OCI-M1 (cell line): ENCODE measurements around the gene FXYD6.

ENCODE experiments used
- DNase-seq: peaks from one replicate; lab custom pipeline; 2025; lab: John Stamatoyannopoulos, UW

Gene FXYD6

DNA sequence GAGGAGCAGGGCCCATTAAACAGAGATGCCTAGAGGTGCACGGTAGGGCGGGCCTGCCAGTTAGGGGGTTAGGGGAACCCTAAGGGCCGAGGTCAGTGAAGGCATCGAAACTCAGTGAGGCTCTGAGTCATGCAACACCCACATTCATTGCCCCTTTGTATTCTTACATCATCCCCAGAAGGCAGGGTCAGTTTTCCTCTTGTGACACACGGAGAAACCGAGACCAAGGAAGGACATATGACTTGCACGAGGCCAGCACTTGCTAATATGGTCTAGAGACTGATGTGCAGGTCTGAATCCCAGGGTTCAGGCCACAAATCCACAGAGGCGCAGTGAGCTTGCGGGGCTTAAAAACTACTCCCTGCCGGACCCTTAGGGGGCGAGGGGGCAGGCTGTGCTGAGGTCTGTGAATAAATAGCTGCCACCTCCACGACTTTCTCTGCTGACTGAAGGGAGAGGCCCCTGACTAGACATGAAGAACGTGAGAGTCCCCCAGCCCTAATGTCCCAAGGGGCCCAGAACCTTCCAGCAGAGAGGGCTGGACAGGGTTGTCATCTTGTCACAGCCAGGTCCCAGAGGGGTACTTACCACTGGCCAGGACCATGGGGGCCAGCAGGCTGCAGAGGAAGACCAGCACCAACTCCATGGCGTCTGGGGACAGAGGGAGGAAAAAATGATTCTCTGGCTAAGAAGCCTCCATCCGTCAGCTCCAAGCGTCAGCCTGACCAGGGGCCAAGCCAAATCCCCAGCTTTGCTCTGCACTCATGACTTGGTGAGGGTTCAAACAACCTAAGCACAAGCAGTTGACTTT, 34.1 kb downstream of the FXYD6 start:
- DNase-seq, result peak; percentile 22

DNA sequence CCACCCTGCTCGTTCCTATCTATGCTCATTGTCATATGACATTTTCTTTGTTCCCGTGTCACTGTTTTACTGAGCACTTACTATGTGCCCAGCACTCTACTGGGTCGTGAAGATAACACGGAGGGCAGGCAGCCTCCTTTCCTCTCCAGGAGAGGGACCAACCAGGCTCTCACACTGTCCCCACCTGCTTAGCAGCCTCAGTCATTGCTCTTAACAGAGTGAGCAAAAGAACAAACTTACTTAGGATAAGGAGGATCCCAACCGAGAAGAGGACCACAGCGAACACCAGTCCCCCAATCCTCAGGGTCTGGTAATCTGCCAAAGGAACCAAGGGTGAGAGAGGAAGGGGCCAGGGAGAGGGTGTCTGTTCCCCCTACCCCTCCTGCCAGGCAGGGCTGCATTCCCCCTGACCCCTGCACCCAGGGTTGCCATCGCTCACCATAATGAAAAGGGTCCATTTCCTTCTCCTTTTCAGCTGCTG, 34.9 kb downstream of the FXYD6 start:
- no peak for DNase-seq

DNA sequence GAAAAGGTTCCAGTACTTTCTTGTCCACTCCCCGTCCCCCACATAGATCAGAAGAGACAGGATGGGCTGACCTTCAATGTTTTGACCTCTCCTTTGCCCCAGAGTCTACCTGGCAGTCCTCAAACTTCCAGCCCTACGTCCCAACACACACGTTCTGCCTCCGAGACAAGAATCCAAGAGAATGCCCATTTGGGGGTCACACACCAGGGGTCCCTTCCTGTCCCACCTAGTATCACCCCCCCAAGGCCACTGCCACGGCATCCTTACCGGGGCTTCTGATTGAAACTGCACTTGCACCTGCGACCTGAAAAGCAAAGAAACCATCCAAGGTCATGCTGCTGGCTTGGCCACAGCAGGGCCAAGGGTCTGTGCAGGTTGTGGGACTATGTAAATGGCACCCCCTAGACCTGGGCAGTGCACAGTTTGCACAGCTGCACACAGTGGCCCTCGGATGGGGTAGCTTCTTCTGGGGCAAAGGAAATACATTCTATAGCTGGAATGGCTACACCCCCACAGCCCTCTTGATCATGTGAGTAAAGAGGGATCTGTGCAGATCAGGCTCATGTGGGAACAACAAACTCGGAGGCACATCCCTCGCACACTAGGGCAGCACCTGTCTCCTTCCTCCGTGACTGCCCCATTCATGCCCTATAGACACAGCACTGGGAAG, 35.4 kb downstream of the FXYD6 start:
- DNase-seq, result no peak

DNA sequence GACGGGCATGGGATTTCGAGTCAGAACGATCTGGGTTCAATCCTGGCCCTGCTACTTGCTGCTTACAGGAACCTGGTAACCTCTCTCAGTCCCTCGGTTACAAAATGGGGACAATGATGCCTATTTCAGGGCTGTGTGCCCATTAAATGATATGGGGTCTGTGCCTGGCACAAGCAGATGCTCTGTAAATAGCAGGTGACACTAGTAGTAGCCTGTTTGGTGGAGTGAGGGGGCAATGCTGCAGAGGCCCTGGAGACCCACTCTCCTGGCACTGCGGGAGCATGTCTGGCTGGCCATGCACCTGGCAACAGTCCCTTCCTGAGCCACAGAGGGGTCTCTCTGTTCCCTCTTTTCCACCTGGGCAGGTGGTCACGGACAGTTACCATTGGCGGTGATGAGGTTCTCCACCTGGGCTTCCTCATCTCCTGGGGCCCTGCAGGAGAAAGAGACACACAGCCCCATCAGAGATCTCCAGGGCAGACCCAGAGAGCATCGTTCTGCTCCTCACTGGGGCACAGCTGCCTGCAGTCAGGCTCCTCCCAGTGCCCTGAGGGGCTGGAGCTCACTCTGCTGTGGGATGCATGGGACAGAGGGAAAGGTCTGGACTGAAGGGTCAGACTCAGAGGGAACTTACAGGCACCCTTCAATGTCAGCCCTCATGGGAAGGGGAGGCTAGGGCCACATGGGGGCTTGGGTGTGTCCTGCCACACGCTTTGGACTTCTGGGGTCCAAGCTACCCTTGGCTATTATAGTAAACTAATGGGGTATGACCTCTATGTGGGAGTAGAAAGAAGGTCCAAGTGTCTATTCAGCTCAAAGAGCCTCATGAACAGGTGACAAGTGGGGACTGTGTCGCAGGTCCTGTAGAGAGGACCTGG, 36.3 kb downstream of the FXYD6 start:
- DNase-seq, result no peak

DNA sequence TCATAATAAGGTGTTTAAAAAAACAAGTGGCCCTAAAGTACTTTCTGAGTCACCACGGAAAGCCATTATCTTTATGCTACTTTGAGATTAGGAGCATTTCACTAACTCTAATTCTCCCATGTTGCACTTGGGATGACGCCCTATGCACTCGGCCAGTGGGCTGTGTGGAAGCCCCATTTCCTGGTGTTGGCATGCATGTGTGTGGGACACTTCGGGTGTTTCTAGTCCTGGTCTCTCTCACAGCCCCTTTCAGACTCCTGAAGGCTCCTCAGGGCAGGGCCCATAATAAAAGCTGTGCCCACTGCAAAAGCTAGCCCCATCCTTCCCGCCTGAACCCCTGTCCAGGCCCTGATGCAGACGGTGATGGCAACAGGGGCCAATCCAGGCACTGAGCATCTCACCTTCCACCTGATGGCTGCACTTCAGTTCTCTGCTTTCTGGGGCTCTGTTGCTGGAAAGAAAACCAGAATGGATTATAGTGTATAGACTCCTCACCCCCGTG, 37.0 kb downstream of the FXYD6 start:
- DNase-seq, result peak; percentile 20

DNA sequence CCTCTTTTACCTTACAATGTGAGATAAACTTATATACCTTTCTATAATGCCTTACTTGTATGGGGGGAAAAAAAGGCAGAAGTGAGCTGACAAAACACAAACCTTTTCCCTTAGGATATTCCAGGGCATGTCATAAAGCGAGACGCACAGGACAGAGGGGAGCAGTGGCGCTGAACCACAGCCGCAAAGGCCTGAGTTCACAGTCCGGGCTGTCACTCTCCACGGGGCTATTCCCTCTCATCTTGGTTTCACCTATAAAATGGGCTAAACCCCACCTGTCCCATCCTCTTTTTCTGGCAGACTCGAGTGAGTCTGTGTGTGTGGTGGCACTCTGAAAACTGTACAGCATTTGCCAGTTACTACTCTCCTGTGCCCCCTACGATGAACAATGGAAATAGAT, 37.6 kb downstream of the FXYD6 start:
- DNase-seq, result no peak

DNA sequence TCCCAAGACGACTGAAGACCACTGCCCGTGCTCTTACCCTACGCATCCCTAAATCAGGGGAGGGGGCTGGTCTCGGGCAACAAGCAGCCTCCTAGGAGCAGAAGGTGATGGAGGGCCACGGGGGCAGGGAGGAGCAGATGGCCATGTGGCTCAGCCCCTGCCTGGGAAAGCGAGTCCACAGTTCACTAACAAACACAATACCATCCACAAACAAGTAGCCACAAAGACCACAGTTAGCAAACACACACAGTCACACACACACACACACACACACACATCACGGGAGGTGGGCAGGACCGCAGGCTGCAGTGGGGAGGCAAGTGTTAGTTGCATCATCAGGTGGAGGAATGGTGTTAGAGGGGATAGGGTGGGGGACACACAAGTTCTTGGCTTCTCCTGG, 38.7 kb downstream of the FXYD6 start:
- DNase-seq, result no peak

DNA sequence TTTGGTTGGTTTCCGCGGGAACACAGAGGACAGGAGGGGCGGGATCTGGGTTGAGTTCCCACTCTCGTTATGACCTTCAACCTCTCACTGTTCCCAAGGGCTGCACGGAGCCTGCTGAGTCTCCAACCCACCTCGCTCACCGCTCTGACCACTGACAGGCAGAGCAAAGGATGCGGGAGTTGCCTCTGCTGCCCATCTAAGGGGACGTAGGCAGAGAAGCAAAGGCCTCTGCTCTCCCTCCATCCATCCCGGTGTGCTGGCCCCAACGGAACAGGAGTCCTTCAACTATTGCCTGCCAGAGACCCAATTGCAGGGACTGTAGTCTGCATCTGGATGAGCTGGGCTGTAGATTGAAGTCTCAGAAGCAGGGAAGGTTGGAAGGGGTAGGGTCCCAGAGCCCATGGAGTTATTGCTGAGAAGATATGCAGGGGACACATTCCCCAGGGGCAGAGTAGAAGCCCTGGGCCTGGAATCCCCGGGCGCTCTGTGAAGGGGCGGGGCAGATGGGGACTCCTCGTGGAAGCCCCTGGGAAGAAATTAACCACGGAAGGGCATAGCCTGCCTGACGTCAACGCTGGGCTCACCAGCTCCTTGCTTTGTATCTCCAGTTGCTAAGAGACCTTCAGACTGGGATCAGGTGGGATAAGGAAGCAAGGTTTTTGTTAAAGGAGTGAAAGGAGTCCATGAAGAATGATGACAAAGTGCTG, 39.2 kb downstream of the FXYD6 start:
- DNase-seq, result no peak

DNA sequence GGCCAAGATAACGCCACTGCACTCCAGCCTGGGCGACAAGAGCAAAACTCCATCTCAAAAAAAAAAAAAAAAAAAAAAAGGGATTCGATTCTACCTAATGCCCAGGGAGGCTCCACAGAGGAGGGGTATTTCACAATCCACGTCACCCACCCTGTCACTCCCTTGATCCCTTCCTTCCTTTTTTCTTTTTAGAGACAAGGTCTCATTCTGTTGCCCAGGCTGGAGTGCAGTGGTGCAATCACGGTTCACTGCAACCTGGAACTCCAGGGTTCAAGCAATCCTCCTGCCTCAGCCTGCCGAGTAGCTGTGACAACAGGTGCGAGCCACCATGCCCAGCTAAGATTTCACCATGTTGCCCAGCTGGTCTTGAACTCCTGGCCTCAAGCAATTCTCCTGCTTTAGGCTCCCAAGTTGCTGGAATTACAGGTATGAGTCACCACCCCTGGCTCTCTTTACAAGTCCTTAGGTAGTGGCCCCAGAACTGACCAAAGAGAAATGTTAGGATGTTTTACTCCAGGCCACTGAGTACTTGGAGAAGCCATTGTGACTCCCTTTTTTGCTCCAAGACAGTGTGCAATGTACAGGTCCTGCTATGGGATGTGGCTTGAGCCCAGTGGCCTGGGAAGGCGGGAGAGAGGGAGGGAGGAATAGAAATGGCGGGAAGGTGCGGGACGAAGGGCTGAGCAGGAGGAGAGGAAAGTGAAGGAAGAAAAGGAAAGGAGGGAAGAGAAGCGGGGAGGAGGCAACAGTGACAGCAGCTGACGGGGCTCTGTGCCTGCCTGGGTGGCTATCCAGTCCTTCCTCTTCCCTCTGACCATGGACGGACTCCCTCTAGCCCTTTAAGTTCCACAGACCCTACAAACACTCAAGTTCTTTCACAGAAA, 40.1 kb downstream of the FXYD6 start:
- no peak for DNase-seq

DNA sequence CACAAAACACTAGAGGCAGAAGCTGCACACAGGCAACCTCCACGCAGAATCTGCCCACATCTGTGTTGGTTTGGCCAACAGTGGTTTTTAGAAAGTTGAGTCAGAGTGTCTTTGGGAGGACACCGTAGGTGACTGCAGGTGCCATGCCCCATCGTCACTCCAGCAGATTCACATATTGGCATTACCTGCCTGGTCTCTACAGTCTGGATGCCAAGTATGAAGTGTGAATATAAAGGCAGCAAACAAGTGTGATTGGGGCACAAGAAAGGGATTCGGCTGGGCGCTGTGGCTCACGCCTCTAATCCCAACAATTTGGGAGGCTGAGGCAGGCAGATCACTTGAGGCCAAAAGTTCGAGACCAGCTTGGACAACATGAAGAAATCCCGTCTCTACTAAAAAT, 40.9 kb downstream of the FXYD6 start:
- no peak for DNase-seq

DNA sequence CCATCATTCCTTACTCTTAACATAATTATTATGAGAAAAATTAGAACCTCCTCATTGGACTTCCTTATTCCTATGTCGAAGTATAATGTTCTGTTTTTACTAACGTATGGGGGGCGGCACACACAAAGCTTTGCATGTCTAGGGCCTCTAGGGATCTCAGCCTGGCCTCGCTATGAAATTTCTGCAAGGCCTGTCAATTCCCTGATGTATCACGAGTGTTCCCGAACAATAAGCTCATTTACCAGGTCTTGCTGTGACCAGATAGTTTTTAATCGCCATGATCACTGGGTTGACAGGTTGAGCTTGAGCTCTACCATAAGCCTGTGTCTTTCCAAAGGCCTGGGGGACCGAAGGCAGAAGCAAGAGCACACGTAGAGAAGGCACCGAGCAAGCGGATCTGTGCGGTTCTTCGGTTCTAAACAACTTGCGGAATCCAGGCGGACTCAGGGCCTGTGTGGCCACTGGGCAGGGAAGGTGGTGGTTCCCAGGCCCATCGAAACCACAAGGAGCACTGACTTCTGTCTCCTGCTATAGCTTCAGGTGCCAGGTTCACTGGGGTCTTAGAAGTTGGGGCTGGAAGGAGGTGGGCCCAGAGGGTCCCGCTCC, 41.5 kb downstream of the FXYD6 start:
- DNase-seq, result no peak

DNA sequence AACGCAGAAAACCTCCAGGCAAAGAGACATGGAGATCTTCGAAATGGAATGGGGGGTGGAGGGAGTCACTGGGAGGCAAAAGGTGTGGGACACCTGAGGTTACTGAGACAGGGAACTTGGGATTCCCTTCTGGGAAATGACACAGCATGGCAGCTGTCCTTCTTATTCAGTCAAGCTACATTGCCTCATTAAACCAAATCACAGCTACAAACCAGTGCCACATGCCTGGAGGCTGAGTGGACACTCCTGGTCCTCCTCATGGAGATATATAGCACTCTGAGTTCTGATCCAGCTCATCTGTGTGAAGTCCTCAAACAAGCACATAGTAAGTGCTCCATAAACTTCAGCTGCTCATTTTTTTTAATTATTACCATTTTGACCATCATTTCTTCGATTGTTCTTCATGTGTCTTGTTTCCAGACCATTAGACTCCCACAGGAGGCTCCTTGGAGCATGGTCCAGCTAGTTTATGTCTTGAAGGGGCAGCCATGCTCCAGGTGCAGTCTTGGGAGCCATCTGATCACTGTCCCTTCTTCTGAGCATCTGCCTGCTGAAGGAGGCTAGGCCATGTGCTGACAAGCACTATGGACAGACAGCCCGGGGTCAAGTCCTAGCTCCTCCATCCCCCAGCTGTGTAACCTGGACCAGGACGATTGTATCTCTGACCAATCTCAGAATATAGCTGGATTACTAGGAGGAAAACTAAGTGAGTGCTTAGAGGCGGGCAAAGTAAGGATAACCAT, 42.2 kb downstream of the FXYD6 start:
- no peak for DNase-seq

DNA sequence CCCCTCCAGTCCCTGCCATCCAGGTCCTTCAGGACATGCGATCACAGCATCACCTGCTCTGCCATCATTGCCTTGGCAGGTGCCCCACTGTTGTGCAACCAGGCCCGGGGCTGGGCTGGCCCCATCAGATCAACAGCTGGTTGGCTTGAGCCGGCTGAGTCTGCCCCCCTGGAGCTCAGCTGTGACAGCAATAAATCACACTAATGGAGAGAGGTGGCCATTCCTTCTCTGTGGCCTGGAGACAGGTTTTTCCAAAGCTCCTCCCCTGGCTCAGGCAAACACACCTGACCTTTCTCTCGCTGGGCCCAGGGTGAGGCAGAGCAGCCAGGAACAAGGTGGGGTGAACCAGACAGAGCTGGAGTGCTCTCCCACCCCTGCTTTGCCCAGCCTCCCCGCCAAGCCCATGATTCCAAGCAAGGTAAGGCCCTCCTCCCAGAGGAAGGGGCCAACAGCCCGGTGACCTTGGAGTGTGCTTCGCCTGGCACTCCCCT, 43.0 kb downstream of the FXYD6 start:
- DNase-seq, result no peak

DNA sequence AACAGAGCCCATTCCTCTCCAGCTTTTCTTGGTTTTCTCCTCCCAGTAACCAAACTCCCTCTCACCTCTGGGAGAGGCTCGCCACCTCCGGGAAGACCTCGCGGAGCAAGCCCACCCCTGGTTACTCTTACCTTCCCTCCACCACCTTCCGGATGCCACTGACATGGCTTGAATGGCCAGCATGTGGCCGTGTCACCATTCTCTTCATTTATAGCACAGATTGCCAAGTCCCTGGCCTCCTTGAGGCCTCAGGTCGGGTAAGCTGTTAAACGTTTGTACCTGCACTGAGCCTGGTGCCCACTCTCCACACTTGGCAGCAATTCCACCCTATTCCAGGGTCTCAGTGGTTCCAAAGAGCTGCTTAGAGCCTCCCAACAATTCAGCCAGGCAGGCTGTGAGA, 43.9 kb downstream of the FXYD6 start:
- DNase-seq, result no peak

DNA sequence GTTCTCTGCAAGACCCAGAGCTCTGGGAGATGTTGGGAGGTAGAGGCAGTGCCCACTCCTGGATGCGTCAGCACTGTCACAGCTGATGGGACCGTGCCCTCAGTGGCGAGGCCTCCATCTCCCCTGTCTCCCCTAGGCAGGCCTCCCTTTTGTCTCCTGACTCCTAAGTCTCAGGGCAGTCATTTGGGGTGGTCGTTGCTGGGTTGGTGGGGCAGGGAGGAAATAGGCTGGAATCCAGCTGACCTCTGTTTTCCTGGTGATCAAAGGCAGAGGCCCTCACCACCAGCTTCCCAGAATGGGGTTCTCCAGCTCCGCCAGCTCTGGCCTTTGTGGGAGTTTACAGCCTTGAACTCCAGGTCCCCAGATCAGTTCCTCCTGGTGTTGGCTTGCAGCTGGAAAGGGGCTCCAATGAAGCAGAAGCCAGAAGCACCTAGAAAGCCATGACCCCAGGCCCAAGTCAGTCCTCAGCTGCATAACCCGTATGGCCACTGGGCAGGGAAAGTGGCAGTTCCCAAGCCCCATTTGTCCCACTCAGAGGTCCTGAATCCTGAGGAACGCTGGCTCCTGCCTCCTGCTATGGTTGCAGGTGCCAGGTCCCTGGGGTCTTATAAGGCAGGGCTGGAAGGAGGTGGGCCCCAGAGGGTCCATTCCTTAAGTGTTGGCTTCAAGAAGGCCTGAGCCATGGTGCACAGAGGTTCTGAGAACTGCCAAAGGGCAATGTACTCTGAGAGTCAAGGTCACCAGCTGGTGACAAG, 44.6 kb downstream of the FXYD6 start:
- DNase-seq, result no peak

DNA sequence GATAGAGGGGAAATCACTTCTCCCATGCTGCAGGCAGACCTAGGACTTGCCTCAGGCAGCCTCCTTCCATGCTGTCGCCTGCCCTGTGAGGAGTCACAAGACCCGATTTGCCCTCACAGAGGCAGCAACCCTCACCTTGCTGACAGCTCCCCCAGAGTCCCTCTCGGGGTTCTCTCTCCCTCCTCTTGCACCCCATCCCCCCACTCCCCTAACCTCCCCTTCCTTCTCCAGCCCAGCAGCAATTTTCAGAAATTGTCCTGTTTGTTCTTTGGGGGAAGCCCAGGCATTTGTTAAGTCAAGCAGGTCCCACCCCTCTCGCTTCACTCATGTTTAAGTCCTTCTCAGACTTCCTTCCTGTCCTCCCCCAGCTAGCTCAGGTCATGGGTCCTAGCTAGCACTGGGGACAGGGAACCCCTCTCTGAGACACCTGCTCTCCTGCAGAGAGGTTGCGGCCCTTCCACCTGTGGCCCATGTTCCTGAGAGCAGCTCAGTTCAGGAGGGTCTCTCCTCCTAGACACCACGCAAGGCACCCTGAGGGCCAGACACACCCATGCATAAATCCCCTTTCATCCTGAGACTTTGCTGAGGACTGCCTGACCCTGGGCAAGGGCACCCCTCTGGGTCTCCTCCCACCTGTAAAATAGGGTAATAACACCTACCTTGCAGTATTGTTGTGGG, 45.6 kb downstream of the FXYD6 start:
- no peak for DNase-seq

DNA sequence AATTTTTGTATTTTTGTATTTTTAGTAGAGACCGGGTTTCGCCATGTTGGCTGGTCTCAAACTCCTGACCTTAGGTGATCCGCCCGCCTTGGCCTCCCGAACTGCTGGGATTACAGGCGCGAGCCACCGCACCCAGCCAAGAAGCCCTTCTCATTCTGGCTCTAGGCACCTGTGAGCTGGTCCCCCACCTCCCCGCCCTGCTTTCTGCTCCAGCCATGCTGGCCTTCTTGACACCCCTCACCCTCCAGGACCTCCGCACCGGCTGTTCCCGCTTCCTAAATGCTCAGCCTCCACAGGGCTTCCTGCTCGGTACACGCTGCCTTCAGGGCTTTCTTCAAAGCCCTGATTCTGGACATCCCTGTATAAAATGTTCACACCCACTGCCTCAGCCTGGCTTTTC, 46.4 kb downstream of the FXYD6 start:
- no peak for DNase-seq

DNA sequence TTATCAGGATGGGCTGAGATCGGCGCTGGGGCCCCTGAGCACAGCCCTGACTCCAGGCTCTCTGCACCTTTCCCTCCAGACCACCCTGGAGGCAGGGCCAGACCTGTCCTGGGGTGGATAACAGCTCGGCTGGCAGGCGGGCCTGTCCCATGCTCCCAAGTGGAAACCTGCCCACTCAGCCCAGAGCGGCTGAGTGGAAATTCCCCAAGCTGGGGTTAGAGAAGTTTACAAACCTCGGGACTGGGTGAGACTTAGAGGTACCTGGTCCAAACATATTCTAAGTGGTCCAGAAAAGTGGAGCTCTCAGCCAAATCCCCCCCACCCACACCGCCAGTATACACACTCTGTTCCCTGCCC, 47.1 kb downstream of the FXYD6 start:
- DNase-seq, result no peak
